Liver (tissue), 3 donors: ENCODE data around the gene TSGA10IP.

Experiments
- FOXA1 ChIP-seq: IDR thresholded peaks from 2 replicates; pipeline ENCODE4 v1.6.1; 2016; ENCODE audit warnings: antibody characterized with exemption
- GABPA ChIP-seq, 2 donors: IDR thresholded peaks in 1 of 2; conservative IDR thresholded peaks in 1 of 2; 2 replicates each; pipeline ENCODE4 v1.6.1; 2016; ENCODE audit warnings: antibody characterized with exemption in 2 of 2, mild to moderate bottlenecking in 1 of 2, moderate library complexity in 1 of 2
- JUND ChIP-seq, 2 donors: IDR thresholded peaks; 2 replicates each; pipeline ENCODE4 v1.6.1; 2016; ENCODE audit warnings: antibody characterized with exemption in 2 of 2
- NR2F2 ChIP-seq: IDR thresholded peaks from 2 replicates; pipeline ENCODE4 v1.6.1; 2016; ENCODE audit warnings: antibody characterized with exemption
- RXRA ChIP-seq, 2 donors: IDR thresholded peaks; 2 replicates each; pipeline ENCODE4 v1.6.1; 2017 to 2018; ENCODE audit warnings: antibody characterized with exemption in 2 of 2, mild to moderate bottlenecking in 1 of 2
- SP1 ChIP-seq: IDR thresholded peaks from 2 replicates; pipeline ENCODE4 v1.6.1; 2018; ENCODE audit warnings: antibody characterized with exemption, mild to moderate bottlenecking
- TAF1 ChIP-seq: conservative IDR thresholded peaks from 2 replicates; pipeline ENCODE4 v1.6.1; 2016; ENCODE audit warnings: antibody characterized with exemption, mild to moderate bottlenecking
- YY1 ChIP-seq: IDR thresholded peaks from 2 replicates; pipeline ENCODE4 v1.6.1; 2016; ENCODE audit warnings: antibody characterized with exemption, mild to moderate bottlenecking
- TF ChIP-seq, protein P1 (sequence below): fragments of 150-350 bp; IDR thresholded peaks from 2 replicates; pipeline ENCODE4 v1.5.1; 2017; ENCODE audit warnings: improper control_type of control experiment, low read depth, low read length; ENCODE audit not compliant: missing input control
- TF ChIP-seq, protein P2 (sequence below): IDR thresholded peaks from 2 replicates; pipeline ENCODE4 v1.6.1; 2016; ENCODE audit warnings: antibody characterized with exemption
- TF ChIP-seq, protein P3 (sequence below): IDR thresholded peaks from 2 replicates; pipeline ENCODE4 v1.6.1; 2016; ENCODE audit warnings: antibody characterized with exemption
- TF ChIP-seq, protein P4 (sequence below): IDR thresholded peaks from 2 replicates; pipeline ENCODE4 v1.6.1; 2016; ENCODE audit warnings: antibody characterized with exemption, mild to moderate bottlenecking
- donor health status: healthy.
- donor health status: healthy.

DNA sequence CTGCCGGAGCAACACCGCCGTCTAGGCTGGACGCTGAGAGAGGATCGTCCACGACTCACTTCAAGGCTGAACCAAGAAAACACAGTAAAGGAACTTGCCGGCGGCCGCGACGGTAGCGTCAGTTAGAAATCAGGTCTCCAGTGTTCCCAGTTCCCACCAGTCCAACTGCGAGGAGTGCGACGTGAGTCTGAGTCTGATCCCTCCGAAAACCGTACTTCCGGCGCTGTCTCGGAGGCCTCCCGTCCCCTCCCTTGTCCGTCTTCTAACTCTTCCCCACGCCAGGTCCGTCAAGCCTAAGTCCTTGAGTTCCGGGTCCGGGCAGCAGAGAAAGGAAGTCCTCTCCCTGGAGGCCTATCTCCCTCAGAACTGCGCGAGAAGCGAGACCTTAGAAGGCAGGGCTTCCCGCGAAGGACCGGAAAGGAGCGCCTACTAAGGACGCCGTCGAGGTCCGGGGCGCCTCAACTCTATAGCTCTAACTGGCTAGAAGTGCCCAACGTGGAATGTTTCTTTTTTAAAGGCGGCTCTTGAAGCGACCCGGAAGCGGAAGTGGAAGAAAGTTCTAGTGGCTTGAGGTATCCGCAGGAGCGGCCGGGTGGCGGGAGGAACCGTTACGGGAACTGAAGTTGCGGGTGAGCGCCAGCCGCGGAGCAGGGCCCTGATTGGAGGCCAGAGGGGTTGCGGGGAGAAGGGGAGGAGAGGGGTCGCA, 56.8 kb downstream of the TSGA10IP start, which contains the start of the genes BANF1 and EIF1AD:
- TF ChIP-seq, protein P1, sequence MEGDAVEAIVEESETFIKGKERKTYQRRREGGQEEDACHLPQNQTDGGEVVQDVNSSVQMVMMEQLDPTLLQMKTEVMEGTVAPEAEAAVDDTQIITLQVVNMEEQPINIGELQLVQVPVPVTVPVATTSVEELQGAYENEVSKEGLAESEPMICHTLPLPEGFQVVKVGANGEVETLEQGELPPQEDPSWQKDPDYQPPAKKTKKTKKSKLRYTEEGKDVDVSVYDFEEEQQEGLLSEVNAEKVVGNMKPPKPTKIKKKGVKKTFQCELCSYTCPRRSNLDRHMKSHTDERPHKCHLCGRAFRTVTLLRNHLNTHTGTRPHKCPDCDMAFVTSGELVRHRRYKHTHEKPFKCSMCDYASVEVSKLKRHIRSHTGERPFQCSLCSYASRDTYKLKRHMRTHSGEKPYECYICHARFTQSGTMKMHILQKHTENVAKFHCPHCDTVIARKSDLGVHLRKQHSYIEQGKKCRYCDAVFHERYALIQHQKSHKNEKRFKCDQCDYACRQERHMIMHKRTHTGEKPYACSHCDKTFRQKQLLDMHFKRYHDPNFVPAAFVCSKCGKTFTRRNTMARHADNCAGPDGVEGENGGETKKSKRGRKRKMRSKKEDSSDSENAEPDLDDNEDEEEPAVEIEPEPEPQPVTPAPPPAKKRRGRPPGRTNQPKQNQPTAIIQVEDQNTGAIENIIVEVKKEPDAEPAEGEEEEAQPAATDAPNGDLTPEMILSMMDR: no peak
- TF ChIP-seq YY1 (peak; percentile 93), JUND (IDR thresholded peaks at IDR 0.05) (peak in 1 of 2 donors; percentile 56), SP1 (peak; percentile 83), GABPA (IDR thresholded peaks at IDR 0.05 in 1 of 2, conservative IDR thresholded peaks at IDR 0.05 in 1 of 2) (peak; percentile 98 to 99), TAF1 (no peak), FOXA1 (no peak), RXRA (IDR thresholded peaks at IDR 0.05) (peak; percentile 56 to 76), NR2F2 (peak; percentile 88)
- TF ChIP-seq, protein P2, sequence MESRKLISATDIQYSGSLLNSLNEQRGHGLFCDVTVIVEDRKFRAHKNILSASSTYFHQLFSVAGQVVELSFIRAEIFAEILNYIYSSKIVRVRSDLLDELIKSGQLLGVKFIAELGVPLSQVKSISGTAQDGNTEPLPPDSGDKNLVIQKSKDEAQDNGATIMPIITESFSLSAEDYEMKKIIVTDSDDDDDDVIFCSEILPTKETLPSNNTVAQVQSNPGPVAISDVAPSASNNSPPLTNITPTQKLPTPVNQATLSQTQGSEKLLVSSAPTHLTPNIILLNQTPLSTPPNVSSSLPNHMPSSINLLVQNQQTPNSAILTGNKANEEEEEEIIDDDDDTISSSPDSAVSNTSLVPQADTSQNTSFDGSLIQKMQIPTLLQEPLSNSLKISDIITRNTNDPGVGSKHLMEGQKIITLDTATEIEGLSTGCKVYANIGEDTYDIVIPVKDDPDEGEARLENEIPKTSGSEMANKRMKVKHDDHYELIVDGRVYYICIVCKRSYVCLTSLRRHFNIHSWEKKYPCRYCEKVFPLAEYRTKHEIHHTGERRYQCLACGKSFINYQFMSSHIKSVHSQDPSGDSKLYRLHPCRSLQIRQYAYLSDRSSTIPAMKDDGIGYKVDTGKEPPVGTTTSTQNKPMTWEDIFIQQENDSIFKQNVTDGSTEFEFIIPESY: peak; percentile 98
- TF ChIP-seq, protein P3, sequence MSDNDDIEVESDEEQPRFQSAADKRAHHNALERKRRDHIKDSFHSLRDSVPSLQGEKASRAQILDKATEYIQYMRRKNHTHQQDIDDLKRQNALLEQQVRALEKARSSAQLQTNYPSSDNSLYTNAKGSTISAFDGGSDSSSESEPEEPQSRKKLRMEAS: peak; percentile 94
- TF ChIP-seq, protein P4, sequence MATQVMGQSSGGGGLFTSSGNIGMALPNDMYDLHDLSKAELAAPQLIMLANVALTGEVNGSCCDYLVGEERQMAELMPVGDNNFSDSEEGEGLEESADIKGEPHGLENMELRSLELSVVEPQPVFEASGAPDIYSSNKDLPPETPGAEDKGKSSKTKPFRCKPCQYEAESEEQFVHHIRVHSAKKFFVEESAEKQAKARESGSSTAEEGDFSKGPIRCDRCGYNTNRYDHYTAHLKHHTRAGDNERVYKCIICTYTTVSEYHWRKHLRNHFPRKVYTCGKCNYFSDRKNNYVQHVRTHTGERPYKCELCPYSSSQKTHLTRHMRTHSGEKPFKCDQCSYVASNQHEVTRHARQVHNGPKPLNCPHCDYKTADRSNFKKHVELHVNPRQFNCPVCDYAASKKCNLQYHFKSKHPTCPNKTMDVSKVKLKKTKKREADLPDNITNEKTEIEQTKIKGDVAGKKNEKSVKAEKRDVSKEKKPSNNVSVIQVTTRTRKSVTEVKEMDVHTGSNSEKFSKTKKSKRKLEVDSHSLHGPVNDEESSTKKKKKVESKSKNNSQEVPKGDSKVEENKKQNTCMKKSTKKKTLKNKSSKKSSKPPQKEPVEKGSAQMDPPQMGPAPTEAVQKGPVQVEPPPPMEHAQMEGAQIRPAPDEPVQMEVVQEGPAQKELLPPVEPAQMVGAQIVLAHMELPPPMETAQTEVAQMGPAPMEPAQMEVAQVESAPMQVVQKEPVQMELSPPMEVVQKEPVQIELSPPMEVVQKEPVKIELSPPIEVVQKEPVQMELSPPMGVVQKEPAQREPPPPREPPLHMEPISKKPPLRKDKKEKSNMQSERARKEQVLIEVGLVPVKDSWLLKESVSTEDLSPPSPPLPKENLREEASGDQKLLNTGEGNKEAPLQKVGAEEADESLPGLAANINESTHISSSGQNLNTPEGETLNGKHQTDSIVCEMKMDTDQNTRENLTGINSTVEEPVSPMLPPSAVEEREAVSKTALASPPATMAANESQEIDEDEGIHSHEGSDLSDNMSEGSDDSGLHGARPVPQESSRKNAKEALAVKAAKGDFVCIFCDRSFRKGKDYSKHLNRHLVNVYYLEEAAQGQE: peak; percentile 82
